ENCODE results near the gene S100A16.

- no peak for TF ChIP-seq POLR2A (IDR thresholded peaks at IDR 0.05)
- TF ChIP-seq CTCF (IDR thresholded peaks at IDR 0.05): no peak
Observed at GRCh38 chr1:153655333-153655732, 42.4 kb upstream of the S100A16 start.
